ENCODE results near the gene NCAPD2.

GRCh38 chr12:6460751-6461371 lies 33.0 kb upstream of the NCAPD2 start:
- no peak for TF ChIP-seq CTCF (IDR thresholded peaks at IDR 0.05)
- no peak for TF ChIP-seq POLR2A (IDR thresholded peaks at IDR 0.05)
